ENCODE data around the gene WDFY3. TPM values are rescaled to one million over a fixed set of nuclear protein-coding genes. Genes with fewer than 3 reads are reported as not detected.
A peak's percentile ranks its signal among the peaks of the same experiment; 100 is the strongest.
"Not testable (repeated sequence)": the region's sequence is repeated elsewhere in the genome, so short reads cannot be mapped to it uniquely, and the experiment has no call there.

Gene WDFY3
- total RNA-seq, 1 donor from 2014 or later, result 208 TPM

GRCh38 chr4:84852081-84852480 is 114.4 kb downstream of the WDFY3 start:
- DNase-seq, result no peak

- DNase-seq, result no peak
These were observed 117.3 kb downstream of the WDFY3 start for GRCh38 chr4:84849051-84849640.

- no peak for DNase-seq
These were observed 118.1 kb downstream of the WDFY3 start for GRCh38 chr4:84848432-84848831.

- DNase-seq, result no peak
These were observed 118.5 kb downstream of the WDFY3 start for GRCh38 chr4:84847978-84848377.

- DNase-seq, result no peak
These were observed 119.5 kb downstream of the WDFY3 start for GRCh38 chr4:84846985-84847384.

- DNase-seq, result no peak
These were observed 125.1 kb downstream of the WDFY3 start for GRCh38 chr4:84841435-84841834.

GRCh38 chr4:84837751-84838150 is 128.7 kb downstream of the WDFY3 start:
- DNase-seq, result no peak

GRCh38 chr4:84829633-84830032 is 136.9 kb downstream of the WDFY3 start:
- not testable (repeated sequence) for DNase-seq

- no peak for DNase-seq
These were observed 139.8 kb downstream of the WDFY3 start for GRCh38 chr4:84826681-84827080.

GRCh38 chr4:84825701-84826341 is 140.7 kb downstream of the WDFY3 start:
- no peak for DNase-seq

GRCh38 chr4:84821064-84821463 is 145.4 kb downstream of the WDFY3 start:
- DNase-seq, result no peak

- DNase-seq, result peak; percentile 15
These were observed 152.3 kb downstream of the WDFY3 start for GRCh38 chr4:84814094-84814750.

GRCh38 chr4:84809946-84810345 is 156.5 kb downstream of the WDFY3 start:
- peak; percentile 20 for DNase-seq

- DNase-seq, result no peak
These were observed 158.2 kb downstream of the WDFY3 start for GRCh38 chr4:84808332-84808731.

- DNase-seq, result not testable (repeated sequence)
These were observed 159.9 kb downstream of the WDFY3 start for GRCh38 chr4:84806541-84806940.

- DNase-seq, result peak; percentile 28
These were observed 162.4 kb downstream of the WDFY3 start for GRCh38 chr4:84804136-84804535.

- no peak for DNase-seq
These were observed 162.8 kb downstream of the WDFY3 start for GRCh38 chr4:84803720-84804119.

- no peak for DNase-seq
These were observed 163.4 kb downstream of the WDFY3 start for GRCh38 chr4:84803116-84803515.

GRCh38 chr4:84800256-84800655 is 166.2 kb downstream of the WDFY3 start:
- no peak for DNase-seq

GRCh38 chr4:84799318-84799717 is 167.2 kb downstream of the WDFY3 start:
- DNase-seq, result no peak

GRCh38 chr4:84796394-84796793 is 170.1 kb downstream of the WDFY3 start:
- no peak for DNase-seq

GRCh38 chr4:84792366-84793301 is 173.9 kb downstream of the WDFY3 start:
- DNase-seq, result no peak

Measured in occipital lobe (tissue), 2 donors.